ENCODE data around the gene KCNJ6.

Gene KCNJ6

GRCh38 chr21:37861561-37861960 lies 54.7 kb downstream of the KCNJ6 start:
- TF ChIP-seq CSDC2 (CRISPR knock-in tag; IDR thresholded peaks at IDR 0.05): no peak
- TF ChIP-seq PATZ1 (CRISPR knock-in tag; IDR thresholded peaks at IDR 0.05; ENCODE audit: borderline replicate concordance): no peak
- no peak for TF ChIP-seq TOX (CRISPR knock-in tag; IDR thresholded peaks at IDR 0.05; ENCODE audit: borderline replicate concordance)
- TF ChIP-seq ZNF8 (CRISPR knock-in tag; IDR thresholded peaks at IDR 0.05): no peak
- TF ChIP-seq ZFP30 (CRISPR knock-in tag; IDR thresholded peaks at IDR 0.05): no peak
- TF ChIP-seq ZNF565 (CRISPR knock-in tag; conservative IDR thresholded peaks at IDR 0.05; ENCODE audit: low read depth): no peak
- no peak for TF ChIP-seq TCF4 (CRISPR knock-in tag; IDR thresholded peaks at IDR 0.05; ENCODE audit: borderline replicate concordance)
- no peak for TF ChIP-seq ARNTL (CRISPR knock-in tag; IDR thresholded peaks at IDR 0.05; ENCODE audit: borderline replicate concordance, low read depth)
- TF ChIP-seq, protein P1, sequence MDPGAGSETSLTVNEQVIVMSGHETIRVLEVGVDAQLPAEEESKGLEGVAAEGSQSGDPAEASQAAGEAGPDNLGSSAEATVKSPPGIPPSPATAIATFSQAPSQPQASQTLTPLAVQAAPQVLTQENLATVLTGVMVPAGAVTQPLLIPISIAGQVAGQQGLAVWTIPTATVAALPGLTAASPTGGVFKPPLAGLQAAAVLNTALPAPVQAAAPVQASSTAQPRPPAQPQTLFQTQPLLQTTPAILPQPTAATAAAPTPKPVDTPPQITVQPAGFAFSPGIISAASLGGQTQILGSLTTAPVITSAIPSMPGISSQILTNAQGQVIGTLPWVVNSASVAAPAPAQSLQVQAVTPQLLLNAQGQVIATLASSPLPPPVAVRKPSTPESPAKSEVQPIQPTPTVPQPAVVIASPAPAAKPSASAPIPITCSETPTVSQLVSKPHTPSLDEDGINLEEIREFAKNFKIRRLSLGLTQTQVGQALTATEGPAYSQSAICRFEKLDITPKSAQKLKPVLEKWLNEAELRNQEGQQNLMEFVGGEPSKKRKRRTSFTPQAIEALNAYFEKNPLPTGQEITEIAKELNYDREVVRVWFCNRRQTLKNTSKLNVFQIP (CRISPR knock-in tag; IDR thresholded peaks at IDR 0.05; ENCODE audit: borderline replicate concordance, low read depth): no peak
- TF ChIP-seq ISL1 (CRISPR knock-in tag; IDR thresholded peaks at IDR 0.05): no peak
- no peak for TF ChIP-seq SNAI2 (CRISPR knock-in tag; IDR thresholded peaks at IDR 0.05)
- TF ChIP-seq RARB (CRISPR knock-in tag; IDR thresholded peaks at IDR 0.05): no peak
- TF ChIP-seq ZFP3 (CRISPR knock-in tag; IDR thresholded peaks at IDR 0.05): no peak
- TF ChIP-seq ZC3H10 (CRISPR knock-in tag; IDR thresholded peaks at IDR 0.05): no peak
- no peak for TF ChIP-seq OSR1 (CRISPR knock-in tag; IDR thresholded peaks at IDR 0.05)
- no peak for ATAC-seq

- no peak for ATAC-seq
Observed at GRCh38 chr21:37860416-37860815, 55.8 kb downstream of the KCNJ6 start.

More at GRCh38 chr21:37860416-37860815, 55.8 kb downstream of the KCNJ6 start:
- TF ChIP-seq PATZ1 (CRISPR knock-in tag; IDR thresholded peaks at IDR 0.05; ENCODE audit: borderline replicate concordance) (no peak), CSRNP3 (CRISPR knock-in tag; IDR thresholded peaks at IDR 0.05) (no peak), GLIS3 (CRISPR knock-in tag; IDR thresholded peaks at IDR 0.05) (no peak), ISL1 (CRISPR knock-in tag; IDR thresholded peaks at IDR 0.05) (no peak), ESRRG (CRISPR knock-in tag; IDR thresholded peaks at IDR 0.05) (no peak), ZFP30 (CRISPR knock-in tag; IDR thresholded peaks at IDR 0.05) (no peak), PPARA (CRISPR knock-in tag; IDR thresholded peaks at IDR 0.05; ENCODE audit: borderline replicate concordance) (no peak), BACH2 (CRISPR knock-in tag; IDR thresholded peaks at IDR 0.05; ENCODE audit: borderline replicate concordance) (no peak), ZNF8 (CRISPR knock-in tag; IDR thresholded peaks at IDR 0.05) (no peak), ZNF565 (CRISPR knock-in tag; conservative IDR thresholded peaks at IDR 0.05; ENCODE audit: low read depth) (no peak), ZFP3 (CRISPR knock-in tag; IDR thresholded peaks at IDR 0.05) (no peak), RARB (CRISPR knock-in tag; IDR thresholded peaks at IDR 0.05) (no peak), CREB5 (CRISPR knock-in tag; IDR thresholded peaks at IDR 0.05; ENCODE audit: low read depth) (no peak), CSDC2 (CRISPR knock-in tag; IDR thresholded peaks at IDR 0.05) (no peak), ZC3H10 (CRISPR knock-in tag; IDR thresholded peaks at IDR 0.05) (no peak), TSHZ2 (CRISPR knock-in tag; IDR thresholded peaks at IDR 0.05) (no peak), TCF4 (CRISPR knock-in tag; IDR thresholded peaks at IDR 0.05; ENCODE audit: borderline replicate concordance) (no peak), ZNF70 (CRISPR knock-in tag; IDR thresholded peaks at IDR 0.05) (no peak)

Data from SK-N-SH treated with all-trans-retinoic acid at 6 μM for 48 hours (cell line).